Activated CD8-positive, alpha-beta memory T cell treated with anti-CD3 and anti-CD28 coated beads, Interleukin-2, amount 10 ng/mL, durations not matched to agents 7 days and 5 days (primary cell): ENCODE results near the gene ANO1. TPM values are rescaled to one million over a fixed set of nuclear protein-coding genes. Genes with fewer than 3 reads are reported as not detected.

Experiments
- ATAC-seq: fragments of 150-1000 bp; cut with Tn5 transposase; one replicate; pipeline ENCODE4 v1.10.0; 2021; ENCODE audit warnings: moderate library complexity
- CTCF ChIA-PET: fragments of 350-600 bp; sonication (Branson Sonifier 250); formaldehyde crosslinking; loops from one replicate; lab custom pipeline; 2021; ENCODE audit warnings: antibody characterized with exemption; lab: Charles Lee
- DNase-seq: peaks from one replicate; pipeline ENCODE4 v3.0.0-alpha.2; 2020
- H3K27ac Mint-ChIP-seq: one replicate; pipeline ENCODE4 v1.8.0; 2021; ENCODE audit warnings: mild to moderate bottlenecking, mixed read lengths
- H3K27me3 Mint-ChIP-seq: one replicate; pipeline ENCODE4 v1.8.0; 2021; ENCODE audit warnings: mixed read lengths
- H3K36me3 Mint-ChIP-seq: one replicate; pipeline ENCODE4 v1.8.0; 2021; ENCODE audit warnings: mild to moderate bottlenecking, mixed read lengths
- H3K4me1 Mint-ChIP-seq: one replicate; pipeline ENCODE4 v1.8.0; 2021; ENCODE audit warnings: mixed read lengths
- H3K4me3 Mint-ChIP-seq: one replicate; pipeline ENCODE4 v1.8.0; 2021; ENCODE audit warnings: mild to moderate bottlenecking, moderate library complexity, mixed read lengths
- H3K9me3 Mint-ChIP-seq: one replicate; pipeline ENCODE4 v1.8.0; 2022; ENCODE audit warnings: low read depth, mixed read lengths
- total RNA-seq, 2 experiments: library from RNA; stranded (reverse); gene quantifications; one replicate each; pipeline ENCODE4 v1.2.3, GENCODE V29; 2021

The ANO1 gene
- total RNA-seq, 2 experiments from 2014 or later, result not detected

GRCh38 chr11:70099578-70100279 lies 21.6 kb downstream of the ANO1 start:
- Mint-ChIP-seq H3K27me3 (no peaks in the 10 kb centered on the region), H3K9me3 (no peaks in the 10 kb centered on the region), H3K27ac (no peak overlapping the region), H3K4me3 (no peak overlapping the region), H3K4me1 (no peaks in the 10 kb centered on the region), H3K36me3 (no peaks in the 10 kb centered on the region)
- no peak for ATAC-seq
- CTCF ChIA-PET, result no interaction called here
- no peak for DNase-seq

- no peak for DNase-seq
- ATAC-seq, result no peak
- H3K27ac Mint-ChIP-seq, result no peak overlapping the region
- H3K4me3 Mint-ChIP-seq, result no peak overlapping the region
- H3K27me3 Mint-ChIP-seq, result no peaks in the 10 kb centered on the region
- H3K36me3 Mint-ChIP-seq, result no peaks in the 10 kb centered on the region
- no peaks in the 10 kb centered on the region for H3K4me1 Mint-ChIP-seq
- no peaks in the 10 kb centered on the region for H3K9me3 Mint-ChIP-seq
- CTCF ChIA-PET, result no interaction called here
Measured at GRCh38 chr11:70100280-70100603, 22.1 kb downstream of the ANO1 start.

- DNase-seq (no peak), ATAC-seq (no peak)
- CTCF ChIA-PET, result no interaction called here
- no peaks in the 10 kb centered on the region for H3K9me3 Mint-ChIP-seq
- H3K4me1 Mint-ChIP-seq, result no peaks in the 10 kb centered on the region
- no peaks in the 10 kb centered on the region for H3K36me3 Mint-ChIP-seq
- H3K4me3 Mint-ChIP-seq, result no peak overlapping the region
- H3K27me3 Mint-ChIP-seq, result no peaks in the 10 kb centered on the region
- H3K27ac Mint-ChIP-seq, result no peak overlapping the region
Measured at GRCh38 chr11:70100791-70101190, 22.7 kb downstream of the ANO1 start.

- Mint-ChIP-seq H3K36me3 (no peaks in the 10 kb centered on the region), H3K27ac (no peak overlapping the region), H3K4me1 (no peaks in the 10 kb centered on the region), H3K27me3 (no peaks in the 10 kb centered on the region), H3K4me3 (no peak overlapping the region), H3K9me3 (no peaks in the 10 kb centered on the region)
- no peak for DNase-seq
- CTCF ChIA-PET, result no interaction called here
- no peak for ATAC-seq
Measured at GRCh38 chr11:70103256-70103975, 25.3 kb downstream of the ANO1 start.

- Mint-ChIP-seq H3K4me3 (no peak overlapping the region), H3K9me3 (no peaks in the 10 kb centered on the region), H3K4me1 (no peaks in the 10 kb centered on the region), H3K27me3 (no peaks in the 10 kb centered on the region), H3K27ac (no peak overlapping the region), H3K36me3 (no peaks in the 10 kb centered on the region)
- no peak for DNase-seq
- CTCF ChIA-PET, result no interaction called here
- no peak for ATAC-seq
Measured at GRCh38 chr11:70104419-70104818, 26.3 kb downstream of the ANO1 start.

- H3K4me1 Mint-ChIP-seq, result no peaks in the 10 kb centered on the region
- CTCF ChIA-PET, result no interaction called here
- no peak overlapping the region for H3K4me3 Mint-ChIP-seq
Measured at GRCh38 chr11:70104961-70105360, 26.8 kb downstream of the ANO1 start.

GRCh38 chr11:70105369-70105754 lies 27.2 kb downstream of the ANO1 start:
- DNase-seq (no peak), ATAC-seq (no peak)
- Mint-ChIP-seq H3K27me3 (no peaks in the 10 kb centered on the region), H3K4me3 (no peak overlapping the region), H3K27ac (no peak overlapping the region), H3K36me3 (no peaks in the 10 kb centered on the region), H3K9me3 (no peaks in the 10 kb centered on the region), H3K4me1 (no peaks in the 10 kb centered on the region)
- CTCF ChIA-PET, result no interaction called here

More at GRCh38 chr11:70104961-70105360, 26.8 kb downstream of the ANO1 start:
- H3K9me3 Mint-ChIP-seq, result no peaks in the 10 kb centered on the region
- ATAC-seq (no peak), DNase-seq (no peak)
- no peaks in the 10 kb centered on the region for H3K27me3 Mint-ChIP-seq
- H3K36me3 Mint-ChIP-seq, result no peaks in the 10 kb centered on the region
- H3K27ac Mint-ChIP-seq, result no peak overlapping the region

GRCh38 chr11:70105755-70106571 lies 27.8 kb downstream of the ANO1 start:
- H3K36me3 Mint-ChIP-seq, result no peaks in the 10 kb centered on the region
- DNase-seq, result no peak
- no peaks in the 10 kb centered on the region for H3K4me1 Mint-ChIP-seq
- CTCF ChIA-PET, result no interaction called here
- H3K4me3 Mint-ChIP-seq, result no peak overlapping the region
- H3K9me3 Mint-ChIP-seq, result no peaks in the 10 kb centered on the region
- ATAC-seq, result no peak
- no peak overlapping the region for H3K27ac Mint-ChIP-seq
- H3K27me3 Mint-ChIP-seq, result no peaks in the 10 kb centered on the region

- H3K4me1 Mint-ChIP-seq, result peaks cover 2% of the 10 kb centered on the region
- ATAC-seq (no peak), DNase-seq (no peak)
- no peak overlapping the region for H3K27ac Mint-ChIP-seq
- CTCF ChIA-PET, result no interaction called here
- no peaks in the 10 kb centered on the region for H3K36me3 Mint-ChIP-seq
- H3K27me3 Mint-ChIP-seq, result peaks cover 3% of the 10 kb centered on the region
- no peak overlapping the region for H3K4me3 Mint-ChIP-seq
- H3K9me3 Mint-ChIP-seq, result no peaks in the 10 kb centered on the region
Measured at GRCh38 chr11:70106757-70107156, 28.6 kb downstream of the ANO1 start.

GRCh38 chr11:70107191-70107590 lies 29.1 kb downstream of the ANO1 start:
- Mint-ChIP-seq H3K27ac (no peak overlapping the region), H3K9me3 (no peaks in the 10 kb centered on the region), H3K4me1 (peaks cover 2% of the 10 kb centered on the region), H3K27me3 (peaks cover 3% of the 10 kb centered on the region), H3K4me3 (no peak overlapping the region), H3K36me3 (no peaks in the 10 kb centered on the region)
- CTCF ChIA-PET, result no interaction called here
- ATAC-seq (no peak), DNase-seq (no peak)

- Mint-ChIP-seq H3K27me3 (peaks cover 3% of the 10 kb centered on the region), H3K4me1 (peaks cover 2% of the 10 kb centered on the region), H3K4me3 (no peak overlapping the region), H3K36me3 (no peaks in the 10 kb centered on the region), H3K9me3 (no peaks in the 10 kb centered on the region), H3K27ac (no peak overlapping the region)
- no peak for DNase-seq
- ATAC-seq, result no peak
- CTCF ChIA-PET, result no interaction called here
Measured at GRCh38 chr11:70107756-70108155, 29.6 kb downstream of the ANO1 start.

GRCh38 chr11:70108250-70108649 lies 30.1 kb downstream of the ANO1 start:
- no peaks in the 10 kb centered on the region for H3K36me3 Mint-ChIP-seq
- H3K4me3 Mint-ChIP-seq, result no peak overlapping the region

GRCh38 chr11:70109006-70109405 lies 30.9 kb downstream of the ANO1 start:
- no peak overlapping the region for H3K4me3 Mint-ChIP-seq
- peaks cover 2% of the 10 kb centered on the region for H3K4me1 Mint-ChIP-seq
- no peak for ATAC-seq
- H3K27me3 Mint-ChIP-seq, result peaks cover 3% of the 10 kb centered on the region
- no peaks in the 10 kb centered on the region for H3K9me3 Mint-ChIP-seq
- CTCF ChIA-PET, result no interaction called here
- no peak overlapping the region for H3K27ac Mint-ChIP-seq
- no peak for DNase-seq
- H3K36me3 Mint-ChIP-seq, result no peaks in the 10 kb centered on the region

More at GRCh38 chr11:70108250-70108649, 30.1 kb downstream of the ANO1 start:
- ATAC-seq (no peak), DNase-seq (no peak)
- H3K27ac Mint-ChIP-seq, result no peak overlapping the region
- H3K27me3 Mint-ChIP-seq, result peaks cover 3% of the 10 kb centered on the region
- peaks cover 2% of the 10 kb centered on the region for H3K4me1 Mint-ChIP-seq
- H3K9me3 Mint-ChIP-seq, result no peaks in the 10 kb centered on the region
- CTCF ChIA-PET, result no interaction called here
